GM18858 (cell line): Measurements from ENCODE around the gene LPGAT1.
"Not testable (repeated sequence)": the region's sequence is repeated elsewhere in the genome, so short reads cannot be mapped to it uniquely, and the experiment has no call there.

Source experiments
- ATAC-seq: cut with Tn5 transposase; IDR thresholded peaks from one replicate; pipeline ENCODE4 v1.9.1; 2021; ENCODE audit not compliant: unreplicated experiment

LPGAT1 gene

GRCh38 chr1:211737115-211738035 lies 93.2 kb downstream of the LPGAT1 start:
- no peak for ATAC-seq

GRCh38 chr1:211736351-211736915 lies 94.1 kb downstream of the LPGAT1 start:
- no peak for ATAC-seq

DNA sequence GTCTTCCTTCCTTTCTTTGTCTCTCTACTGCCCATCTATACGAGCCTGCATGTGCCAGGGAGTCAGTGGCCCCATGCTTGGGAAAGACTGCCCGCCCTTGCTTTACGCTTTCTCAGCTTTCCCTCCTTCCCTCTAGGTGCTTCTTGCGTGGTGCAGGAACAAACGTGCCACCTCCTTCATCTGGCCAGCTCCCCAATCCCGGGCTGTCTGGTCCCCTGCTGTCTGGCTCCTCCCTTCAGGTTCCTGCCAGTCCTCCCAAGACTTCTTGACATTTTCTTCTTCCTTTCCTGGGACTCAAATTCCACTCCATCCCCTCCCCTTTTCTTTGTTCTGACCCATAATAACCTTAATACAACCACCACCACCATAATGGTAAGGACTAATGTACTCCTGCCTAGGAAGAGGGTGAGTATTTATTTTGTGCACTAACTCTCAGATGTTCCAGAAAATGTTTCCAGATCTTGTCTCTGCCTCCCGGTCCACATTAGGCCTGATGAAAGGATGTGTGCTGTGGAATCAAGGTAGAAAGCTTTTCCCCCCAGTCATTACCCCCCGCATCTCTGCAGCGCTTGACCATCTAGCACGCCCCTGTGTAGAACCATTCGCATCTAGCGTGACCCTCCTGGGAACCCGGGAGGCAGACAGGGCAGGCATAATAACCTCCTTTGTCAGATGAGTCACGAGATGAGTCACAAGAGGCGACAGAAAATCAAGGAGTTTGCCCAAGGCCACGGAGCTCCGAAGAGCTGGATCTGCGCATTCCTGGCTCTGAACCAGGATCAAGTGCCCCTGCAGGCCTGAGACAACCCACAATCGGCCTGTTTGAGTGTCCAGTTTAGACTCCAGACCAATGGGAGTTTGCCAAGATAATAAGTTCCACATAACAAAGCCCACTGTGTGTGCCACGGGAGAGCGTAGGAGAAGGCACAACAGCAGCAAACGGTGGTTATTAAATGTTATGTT lies 95.1 kb downstream of the LPGAT1 start:
- no peak for ATAC-seq

DNA sequence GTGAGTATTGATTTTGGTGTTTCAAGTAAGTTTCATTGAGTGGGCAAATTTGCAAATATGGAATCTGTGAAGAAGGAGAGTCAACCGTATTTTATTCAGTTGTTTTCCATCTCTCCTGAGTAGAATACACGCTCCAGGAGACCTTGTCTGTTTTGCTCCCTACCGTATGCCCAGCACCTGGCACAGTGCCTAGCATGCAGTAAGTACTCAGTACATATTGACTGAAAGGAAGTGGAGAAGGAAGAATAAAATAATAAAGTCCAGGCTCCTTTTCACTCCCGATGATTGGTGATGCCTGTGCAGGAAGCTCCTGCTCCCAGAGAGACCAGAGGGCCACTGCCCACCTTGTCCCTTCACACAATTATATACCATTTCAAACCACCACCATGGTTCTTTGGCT lies 95.8 kb downstream of the LPGAT1 start:
- no peak for ATAC-seq

GRCh38 chr1:211734359-211734758 lies 96.2 kb downstream of the LPGAT1 start:
- no peak for ATAC-seq

DNA sequence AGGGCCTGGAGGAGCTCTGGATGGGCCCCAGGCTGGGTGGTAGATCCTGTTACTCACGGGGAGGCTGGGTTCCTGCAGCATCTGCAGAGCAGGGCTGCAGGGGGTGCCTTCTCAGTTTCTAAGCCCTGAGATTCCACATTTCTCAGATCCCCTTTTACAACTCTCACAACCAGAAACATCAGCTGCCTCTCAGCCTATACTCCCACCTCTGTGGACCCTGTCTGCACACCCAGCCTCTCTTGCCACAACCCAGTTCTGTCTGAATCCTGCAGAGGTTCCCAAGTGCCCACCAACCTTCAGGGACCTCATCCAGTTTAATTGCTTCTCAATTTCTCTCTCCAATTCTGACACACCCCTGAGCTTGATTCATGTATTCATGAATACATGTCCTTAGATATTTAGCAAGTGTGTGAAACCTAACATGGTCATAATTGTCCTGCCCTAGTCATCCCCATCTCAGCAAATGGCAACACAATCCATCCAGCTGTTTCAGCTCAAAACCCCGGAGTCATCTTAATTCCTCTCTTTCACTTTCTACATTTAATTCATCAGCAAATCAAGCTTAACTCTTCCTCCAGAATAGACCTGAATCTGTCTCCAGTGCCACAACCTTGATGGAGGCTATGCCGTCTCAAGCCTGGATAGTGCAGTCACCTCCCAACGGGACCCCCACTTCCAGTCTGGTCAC lies 98.1 kb downstream of the LPGAT1 start:
- ATAC-seq: peak; percentile 62

- ATAC-seq: no peak
Measured at GRCh38 chr1:211731456-211732292, 98.9 kb downstream of the LPGAT1 start.

GRCh38 chr1:211730347-211730746 lies 100.2 kb downstream of the LPGAT1 start:
- ATAC-seq: no peak

- no peak for ATAC-seq
Measured at GRCh38 chr1:211729238-211729637, 101.3 kb downstream of the LPGAT1 start.

DNA sequence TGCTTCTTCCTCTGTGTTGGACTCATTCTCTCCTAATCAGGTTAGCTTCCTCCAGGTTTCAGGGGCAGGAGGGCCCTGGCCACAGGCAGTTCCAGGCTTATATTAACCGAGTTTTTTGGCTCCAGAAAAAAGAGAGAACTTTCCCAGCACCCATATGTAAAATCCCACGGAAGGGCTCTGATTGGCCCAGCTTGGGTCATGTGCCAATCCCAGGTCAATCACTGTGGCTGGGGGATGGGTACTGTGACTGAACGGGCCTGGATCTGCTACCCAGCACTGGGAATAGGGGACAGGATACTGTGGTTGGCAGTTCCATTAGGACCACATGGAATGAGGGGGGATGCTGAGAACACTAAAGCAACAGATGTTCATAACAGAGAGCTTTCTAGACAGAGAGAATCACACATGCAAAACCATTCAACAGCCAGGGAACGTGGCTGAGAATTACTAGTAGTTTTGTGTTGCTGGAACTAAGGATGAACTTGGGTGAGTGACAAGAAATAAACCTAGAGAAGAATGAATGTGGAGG lies 104.0 kb downstream of the LPGAT1 start:
- no peak for ATAC-seq

DNA sequence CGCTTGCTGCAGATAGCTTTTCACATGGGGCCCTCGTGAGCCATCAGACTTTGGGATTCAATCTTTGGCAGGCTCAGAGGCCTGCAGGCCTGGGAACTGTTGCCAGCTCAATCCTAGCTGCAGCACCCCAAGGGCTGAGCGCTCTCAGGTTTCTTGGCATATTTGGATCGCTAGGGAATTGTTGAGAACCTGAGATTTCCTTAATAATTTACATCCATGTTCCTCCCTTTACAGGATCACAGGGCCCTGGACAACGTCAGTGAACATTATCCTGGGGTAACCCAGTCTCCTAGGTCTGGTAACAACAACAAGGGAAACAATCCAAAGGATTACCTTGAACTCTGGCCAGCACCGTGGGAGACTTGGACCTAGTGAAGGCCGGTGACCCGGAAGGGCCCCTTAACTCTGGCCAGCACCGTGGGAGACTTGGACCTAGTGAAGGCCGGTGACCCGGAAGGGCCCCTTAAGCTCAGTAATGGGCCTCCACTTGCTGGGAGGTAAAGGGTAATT lies 105.8 kb downstream of the LPGAT1 start:
- no peak for ATAC-seq

DNA sequence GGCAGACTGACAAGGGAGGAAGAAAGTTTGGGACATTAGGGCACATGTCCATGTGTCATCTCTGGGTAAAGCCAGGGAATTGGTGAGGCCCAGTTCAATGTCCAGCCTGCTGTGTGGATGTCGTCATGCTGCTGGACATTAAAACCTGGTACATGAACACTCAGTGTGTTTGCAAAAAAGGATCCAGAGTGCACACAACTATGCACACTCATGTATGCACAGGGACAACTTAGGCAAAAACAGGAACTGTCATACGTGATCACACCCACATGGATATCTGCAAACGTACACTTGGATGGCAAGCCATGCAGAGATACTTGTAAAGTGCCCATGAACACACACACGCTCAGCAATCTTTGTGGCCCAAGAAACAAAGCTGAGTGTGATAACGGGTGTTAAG lies 107.3 kb downstream of the LPGAT1 start:
- ATAC-seq: no peak

GRCh38 chr1:211722277-211723175 lies 108.0 kb downstream of the LPGAT1 start:
- ATAC-seq: no peak

GRCh38 chr1:211716555-211716954 lies 114.0 kb downstream of the LPGAT1 start:
- not testable (repeated sequence) for ATAC-seq

DNA sequence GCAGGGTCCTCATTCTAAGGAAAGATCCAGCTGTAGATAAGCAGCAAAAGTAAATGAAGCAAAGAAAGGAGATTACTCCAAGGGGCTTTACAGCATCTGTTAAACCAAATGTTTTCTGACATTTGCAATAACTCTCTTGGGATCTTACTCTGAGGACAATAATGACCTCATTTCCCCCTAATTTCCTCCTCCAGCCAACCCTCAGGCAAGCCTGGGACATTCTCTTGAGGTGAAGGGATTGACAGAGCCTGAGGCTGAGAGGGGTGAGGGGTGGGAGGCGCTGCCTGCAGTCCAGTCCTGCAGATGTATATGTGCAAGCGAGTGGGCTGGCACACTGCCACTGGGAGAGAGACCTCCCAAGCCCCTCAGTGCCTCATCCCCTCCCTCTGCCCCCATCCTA lies 114.6 kb downstream of the LPGAT1 start:
- no peak for ATAC-seq

GRCh38 chr1:211714154-211714553 lies 116.4 kb downstream of the LPGAT1 start:
- ATAC-seq: no peak

DNA sequence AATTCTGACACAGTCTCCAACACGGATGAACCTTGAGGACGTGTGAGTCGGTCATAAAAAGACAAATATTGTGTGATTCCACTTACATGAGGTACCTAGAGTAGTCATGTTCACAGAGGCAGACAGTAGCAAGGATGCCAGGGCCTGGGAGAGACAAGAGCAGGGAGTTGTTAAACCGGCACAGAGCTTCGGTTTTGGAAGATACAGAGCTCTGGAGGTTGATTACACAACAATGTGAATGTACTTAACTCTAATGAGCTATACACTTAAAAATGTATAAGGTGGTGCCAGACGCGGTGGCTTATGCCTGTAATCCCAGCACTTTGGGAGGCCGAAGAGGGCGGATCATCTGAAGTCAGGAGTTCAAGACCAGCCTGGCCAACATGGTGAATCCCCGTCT lies 117.3 kb downstream of the LPGAT1 start:
- ATAC-seq: no peak

DNA sequence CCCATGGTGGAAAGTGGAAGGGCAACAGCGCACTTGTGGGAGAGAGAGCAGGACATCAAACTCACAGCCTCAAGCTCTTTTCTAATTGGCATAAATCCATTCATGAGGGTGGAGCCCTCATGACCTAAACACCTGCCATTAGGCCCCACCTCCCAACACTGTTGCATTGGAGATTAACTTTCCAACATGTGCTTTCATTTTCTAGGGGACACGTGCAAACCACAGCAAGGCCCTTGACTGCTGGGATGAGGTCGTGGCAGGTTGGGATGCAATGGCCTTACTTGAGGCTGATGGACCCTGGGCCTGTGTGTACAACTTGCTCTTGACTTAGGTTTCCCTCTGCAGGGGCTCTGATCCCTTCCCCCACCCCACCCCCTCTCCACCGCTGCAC lies 119.3 kb downstream of the LPGAT1 start:
- no peak for ATAC-seq
